ENCODE data around the gene KIRREL3.
"Not testable (repeated sequence)": the region's sequence is repeated elsewhere in the genome, so short reads cannot be mapped to it uniquely, and the experiment has no call there.

Gene KIRREL3

GRCh38 chr11:126403022-126403581 lies 597.5 kb downstream of the KIRREL3 start:
- peak; percentile 95 for DNase-seq (ENCODE audit: low spot score)

DNA sequence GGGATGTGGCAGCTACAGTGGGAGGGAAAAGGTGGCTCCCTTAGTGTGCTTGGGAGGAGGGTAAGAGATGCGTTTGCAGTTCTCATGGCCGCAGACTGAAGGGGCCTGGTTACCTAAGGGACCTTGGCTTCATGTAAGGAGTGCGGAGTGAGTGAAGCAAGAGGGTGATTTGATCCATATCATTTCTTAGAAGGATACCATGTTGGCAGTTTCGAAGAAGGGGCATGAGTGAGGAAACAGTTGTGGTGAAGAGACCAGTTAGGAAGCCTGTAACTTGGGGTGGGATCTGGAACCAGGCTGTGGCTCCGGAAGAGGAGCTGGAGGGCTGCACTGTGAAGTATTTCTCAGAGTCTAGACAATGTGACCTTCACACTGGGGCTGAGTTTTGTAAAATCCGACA lies 600.1 kb downstream of the KIRREL3 start:
- no peak for DNase-seq (ENCODE audit: low spot score)

DNA sequence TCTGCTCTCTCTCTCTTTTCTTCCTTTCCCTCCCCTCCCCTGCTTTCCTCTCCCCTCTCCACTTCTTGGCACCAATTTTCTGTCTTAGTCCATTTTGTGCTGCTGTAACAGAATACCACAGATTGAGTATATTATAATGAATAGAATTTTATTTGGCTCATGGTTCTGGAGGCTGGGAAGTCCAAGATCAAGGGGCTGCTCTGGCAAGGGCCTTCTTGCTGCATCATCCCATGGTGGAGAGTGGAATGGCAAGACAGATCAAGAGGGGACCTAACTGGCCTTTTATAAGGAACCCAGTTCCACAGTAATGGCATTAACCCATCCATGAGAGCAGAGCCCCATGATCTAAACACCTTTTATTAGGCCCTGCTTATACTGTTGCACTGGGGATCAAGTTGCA lies 600.6 kb downstream of the KIRREL3 start:
- DNase-seq (ENCODE audit: low spot score) = no peak

GRCh38 chr11:126398721-126399120 lies 601.8 kb downstream of the KIRREL3 start:
- no peak for DNase-seq (ENCODE audit: low spot score)

GRCh38 chr11:126398296-126398695 lies 602.3 kb downstream of the KIRREL3 start:
- no peak for DNase-seq (ENCODE audit: low spot score)

DNA sequence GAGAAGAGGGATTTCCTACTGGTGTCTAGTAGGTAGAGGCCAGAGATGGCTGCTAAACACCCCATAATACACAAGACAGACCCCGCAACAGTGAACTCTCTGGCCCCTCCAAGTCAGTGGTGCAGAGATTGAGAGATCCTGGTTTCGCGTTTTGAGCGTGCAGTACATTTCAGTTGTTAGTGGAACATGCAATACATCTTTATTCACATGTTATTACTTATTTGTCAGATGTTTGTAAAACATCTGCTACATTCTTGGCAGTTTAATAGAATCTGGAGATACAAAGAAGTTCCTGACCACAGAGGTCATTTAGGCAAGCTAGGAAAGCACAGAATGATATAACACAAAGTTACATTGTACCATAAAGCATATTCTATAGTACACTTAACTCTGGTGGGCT lies 603.6 kb downstream of the KIRREL3 start:
- DNase-seq (ENCODE audit: low spot score) = no peak

GRCh38 chr11:126396266-126396665 lies 604.3 kb downstream of the KIRREL3 start:
- not testable (repeated sequence) for DNase-seq (ENCODE audit: low spot score)

DNA sequence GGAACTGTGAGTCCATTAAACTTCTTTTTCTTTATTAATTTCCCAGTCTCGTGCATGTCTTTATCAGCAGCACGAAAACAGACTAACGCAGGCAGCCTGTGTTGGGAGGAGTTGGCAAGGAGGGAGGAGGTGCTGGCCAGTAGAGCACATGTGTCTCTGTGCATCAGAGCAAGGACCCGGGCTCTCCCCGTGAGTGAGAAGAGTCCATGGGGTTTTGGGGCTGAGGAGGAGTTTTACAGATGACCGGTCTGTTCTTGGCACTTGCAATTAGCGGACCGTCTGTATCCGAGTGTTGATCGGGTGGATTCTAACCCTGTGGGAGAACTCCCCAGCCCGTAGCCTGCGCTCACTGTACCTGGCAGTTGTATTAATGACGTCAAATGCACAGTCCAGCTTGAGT lies 604.8 kb downstream of the KIRREL3 start:
- DNase-seq (ENCODE audit: low spot score) = not testable (repeated sequence)

DNA sequence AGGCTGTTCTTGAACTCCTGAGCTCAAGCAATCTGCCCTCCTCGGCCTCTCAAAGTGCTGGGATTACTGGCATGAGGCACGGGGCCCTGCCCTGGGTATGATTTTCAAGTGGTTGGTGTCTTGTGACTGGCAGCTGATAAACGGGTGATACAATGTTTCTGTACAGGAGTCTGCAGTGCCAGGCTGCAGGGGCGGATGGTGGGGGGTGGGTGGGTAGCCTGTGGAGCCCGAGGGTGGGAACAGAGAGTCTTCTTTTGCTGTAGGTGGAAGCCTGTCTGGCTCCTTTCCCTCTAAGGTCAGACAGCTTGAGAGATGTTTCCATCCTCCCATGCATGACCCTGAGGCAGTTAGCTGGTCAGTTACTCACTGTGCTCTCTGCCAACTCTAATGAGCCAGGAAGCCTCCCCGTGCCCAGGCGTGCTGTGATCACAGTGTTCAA lies 605.9 kb downstream of the KIRREL3 start:
- not testable (repeated sequence) for DNase-seq (ENCODE audit: low spot score)

DNA sequence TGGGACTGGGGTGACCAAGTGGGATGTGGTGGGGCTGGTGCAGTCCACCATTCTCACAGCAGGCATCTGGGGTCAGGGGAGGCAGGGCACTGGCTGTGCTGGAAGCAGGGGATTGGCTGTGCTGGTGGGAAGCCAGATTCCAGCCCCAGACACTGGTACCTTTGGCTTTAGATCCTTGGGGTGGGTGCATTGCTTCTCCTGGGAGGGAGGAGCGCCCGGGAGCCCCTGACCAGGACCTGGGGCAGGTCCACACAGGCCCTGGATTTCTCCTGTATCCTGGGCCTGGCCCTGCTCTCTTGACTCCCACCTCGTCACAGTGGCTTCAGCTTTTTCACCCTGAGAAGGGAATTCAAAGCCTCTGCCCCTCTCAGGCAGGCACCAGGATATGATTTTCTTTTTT lies 606.5 kb downstream of the KIRREL3 start:
- no peak for DNase-seq (ENCODE audit: low spot score)

GRCh38 chr11:126393143-126393542 lies 607.4 kb downstream of the KIRREL3 start:
- DNase-seq (ENCODE audit: low spot score) = no peak

GRCh38 chr11:126392633-126393013 lies 607.9 kb downstream of the KIRREL3 start:
- DNase-seq (ENCODE audit: low spot score) = no peak

GRCh38 chr11:126391970-126392632 lies 608.5 kb downstream of the KIRREL3 start:
- no peak for DNase-seq (ENCODE audit: low spot score)

DNA sequence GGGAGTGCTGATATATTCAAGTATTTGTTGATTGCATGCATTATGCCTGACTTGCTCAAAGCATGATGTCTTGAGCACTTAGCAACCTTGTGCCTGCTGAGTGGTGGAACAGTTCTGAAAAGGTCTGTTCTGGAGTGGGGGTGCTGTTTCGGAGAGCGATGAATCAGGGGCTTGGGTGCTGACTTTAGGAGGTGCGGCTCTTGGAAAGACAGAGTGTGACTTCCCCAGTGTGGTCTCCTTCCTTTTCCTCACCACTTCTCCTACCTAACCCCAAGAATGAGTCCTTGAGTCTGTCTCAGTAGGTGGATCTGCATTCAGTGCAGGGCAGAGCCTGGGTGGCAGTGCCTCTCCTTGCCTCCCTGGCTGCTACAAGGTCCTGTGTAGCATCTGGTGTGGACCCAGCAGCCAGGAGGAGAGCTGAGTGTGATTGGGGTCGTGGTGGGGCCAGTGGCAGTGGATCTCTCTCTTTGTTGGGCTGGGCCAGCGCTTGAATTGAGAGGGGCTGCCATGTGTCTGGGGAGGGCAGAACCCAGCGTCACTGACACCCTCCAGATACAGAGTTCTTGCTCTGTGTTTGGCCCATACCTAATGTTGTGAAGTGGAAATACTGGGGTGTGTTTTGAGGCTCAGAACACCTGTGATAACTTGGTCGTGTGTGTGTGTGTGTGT lies 609.1 kb downstream of the KIRREL3 start:
- DNase-seq (ENCODE audit: low spot score) = no peak

- no peak for DNase-seq (ENCODE audit: low spot score)
These were observed 610.2 kb downstream of the KIRREL3 start for GRCh38 chr11:126390272-126390867.

GRCh38 chr11:126387857-126388256 lies 612.7 kb downstream of the KIRREL3 start:
- no peak for DNase-seq (ENCODE audit: low spot score)

GRCh38 chr11:126386729-126387071 lies 613.9 kb downstream of the KIRREL3 start:
- not testable (repeated sequence) for DNase-seq (ENCODE audit: low spot score)

GRCh38 chr11:126385991-126386728 lies 614.4 kb downstream of the KIRREL3 start:
- DNase-seq (ENCODE audit: low spot score) = no peak

DNA sequence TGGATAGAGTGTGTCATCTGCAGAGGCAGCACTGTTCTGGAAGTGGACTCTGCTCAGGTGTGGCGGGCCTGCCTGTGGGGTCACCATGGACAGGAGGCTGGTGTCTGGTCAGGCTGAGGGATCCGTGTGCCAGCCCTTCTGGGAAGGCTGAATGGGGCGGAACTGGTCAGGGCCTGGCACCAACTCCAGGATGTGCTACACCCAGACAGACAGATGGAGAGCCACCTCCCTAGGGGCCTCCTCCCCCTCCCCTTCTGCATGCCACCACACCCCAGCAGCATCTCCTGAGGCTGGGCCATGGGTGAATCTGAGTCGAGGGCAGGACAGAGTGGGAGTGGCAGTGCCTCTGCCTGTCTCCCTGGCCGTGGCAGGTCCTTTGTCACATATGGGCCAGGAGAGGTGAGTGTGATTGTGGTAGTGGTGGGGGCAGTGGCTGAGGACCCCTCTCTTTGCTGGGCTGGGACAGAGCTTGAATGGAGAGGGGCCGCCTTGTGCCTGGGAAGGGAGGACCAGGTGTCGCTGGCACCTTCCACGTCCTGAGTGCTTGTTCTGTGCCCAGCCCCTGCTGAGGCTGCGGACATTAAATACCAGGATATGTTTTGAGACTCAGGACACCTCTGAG lies 616.0 kb downstream of the KIRREL3 start:
- no peak for DNase-seq (ENCODE audit: low spot score)

- DNase-seq (ENCODE audit: low spot score) = no peak
These were observed 616.9 kb downstream of the KIRREL3 start for GRCh38 chr11:126383339-126384335.

GRCh38 chr11:126382641-126383040 lies 617.9 kb downstream of the KIRREL3 start:
- not testable (repeated sequence) for DNase-seq (ENCODE audit: low spot score)
